Osteocyte (in vitro differentiated cells): Measurements from ENCODE around the gene WDR64. TPM values are rescaled to one million over a fixed set of nuclear protein-coding genes. Genes with fewer than 3 reads are reported as not detected.
A peak's percentile ranks its signal among the peaks of the same experiment; 100 is the strongest.

Experiments
- DNase-seq: peaks from one replicate; pipeline ENCODE4 v3.0.0; 2021; ENCODE audit warnings: mixed read lengths; ENCODE audit not compliant: unreplicated experiment; ENCODE audit errors: extremely low spot score
- H3K27ac Mint-ChIP-seq: one replicate; pipeline ENCODE4 v1.8.0; 2021; ENCODE audit warnings: mild to moderate bottlenecking, mixed read lengths; ENCODE audit not compliant: unreplicated experiment
- H3K27me3 Mint-ChIP-seq: one replicate; pipeline ENCODE4 v1.8.0; 2021; ENCODE audit warnings: mixed read lengths; ENCODE audit not compliant: unreplicated experiment
- H3K36me3 Mint-ChIP-seq: one replicate; pipeline ENCODE4 v1.8.0; 2021; ENCODE audit warnings: mixed read lengths; ENCODE audit not compliant: unreplicated experiment
- H3K4me1 Mint-ChIP-seq: one replicate; pipeline ENCODE4 v1.8.0; 2021; ENCODE audit warnings: mixed read lengths; ENCODE audit not compliant: unreplicated experiment
- H3K4me3 Mint-ChIP-seq: one replicate; pipeline ENCODE4 v1.8.0; 2021; ENCODE audit warnings: mild to moderate bottlenecking, moderate library complexity, mixed read lengths; ENCODE audit not compliant: unreplicated experiment
- H3K9me3 Mint-ChIP-seq: one replicate; pipeline ENCODE4 v1.8.0; 2021; ENCODE audit warnings: mixed read lengths; ENCODE audit not compliant: unreplicated experiment
- total RNA-seq: library from RNA; stranded (reverse); gene quantifications from 2 replicates; pipeline ENCODE4 v1.2.1, GENCODE V29; 2021
- TF ChIP-seq, protein P1 (sequence below): fragments of 200-600 bp; sonication (generic); IDR thresholded peaks from 2 replicates; pipeline ENCODE4 v1.5.0; 2021; ENCODE audit warnings: antibody characterized with exemption, mild to moderate bottlenecking, moderate library complexity

Gene WDR64
- total RNA-seq, 1 donor from 2014 or later: not detected

DNA sequence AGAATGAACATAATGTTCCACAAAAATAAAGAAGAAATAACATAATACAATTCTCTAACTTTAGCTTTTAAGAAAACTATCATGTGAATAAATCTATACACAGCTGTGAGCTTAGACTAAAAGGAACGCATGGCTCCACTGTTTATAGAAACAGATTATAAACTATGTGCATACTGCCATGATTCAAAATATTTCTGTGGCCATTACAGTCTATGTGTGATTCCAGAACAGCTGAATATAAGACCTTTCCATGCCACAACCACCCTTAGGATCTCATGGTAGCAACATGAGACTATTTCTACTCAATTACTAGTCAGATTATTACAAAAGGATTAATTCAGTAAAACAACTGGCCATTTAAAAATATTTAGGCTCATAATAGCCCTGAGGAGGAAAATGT is 15.8 kb upstream of the WDR64 start:
- Mint-ChIP-seq H3K36me3 (peaks cover 16% of the 10 kb centered on the region), H3K27me3 (no peaks in the 10 kb centered on the region), H3K4me3 (no peak overlapping the region), H3K27ac (no peak overlapping the region), H3K9me3 (no peaks in the 10 kb centered on the region), H3K4me1 (peaks cover 36% of the 10 kb centered on the region)
- TF ChIP-seq, protein P1, sequence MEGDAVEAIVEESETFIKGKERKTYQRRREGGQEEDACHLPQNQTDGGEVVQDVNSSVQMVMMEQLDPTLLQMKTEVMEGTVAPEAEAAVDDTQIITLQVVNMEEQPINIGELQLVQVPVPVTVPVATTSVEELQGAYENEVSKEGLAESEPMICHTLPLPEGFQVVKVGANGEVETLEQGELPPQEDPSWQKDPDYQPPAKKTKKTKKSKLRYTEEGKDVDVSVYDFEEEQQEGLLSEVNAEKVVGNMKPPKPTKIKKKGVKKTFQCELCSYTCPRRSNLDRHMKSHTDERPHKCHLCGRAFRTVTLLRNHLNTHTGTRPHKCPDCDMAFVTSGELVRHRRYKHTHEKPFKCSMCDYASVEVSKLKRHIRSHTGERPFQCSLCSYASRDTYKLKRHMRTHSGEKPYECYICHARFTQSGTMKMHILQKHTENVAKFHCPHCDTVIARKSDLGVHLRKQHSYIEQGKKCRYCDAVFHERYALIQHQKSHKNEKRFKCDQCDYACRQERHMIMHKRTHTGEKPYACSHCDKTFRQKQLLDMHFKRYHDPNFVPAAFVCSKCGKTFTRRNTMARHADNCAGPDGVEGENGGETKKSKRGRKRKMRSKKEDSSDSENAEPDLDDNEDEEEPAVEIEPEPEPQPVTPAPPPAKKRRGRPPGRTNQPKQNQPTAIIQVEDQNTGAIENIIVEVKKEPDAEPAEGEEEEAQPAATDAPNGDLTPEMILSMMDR: no peak
- DNase-seq: no peak

DNA sequence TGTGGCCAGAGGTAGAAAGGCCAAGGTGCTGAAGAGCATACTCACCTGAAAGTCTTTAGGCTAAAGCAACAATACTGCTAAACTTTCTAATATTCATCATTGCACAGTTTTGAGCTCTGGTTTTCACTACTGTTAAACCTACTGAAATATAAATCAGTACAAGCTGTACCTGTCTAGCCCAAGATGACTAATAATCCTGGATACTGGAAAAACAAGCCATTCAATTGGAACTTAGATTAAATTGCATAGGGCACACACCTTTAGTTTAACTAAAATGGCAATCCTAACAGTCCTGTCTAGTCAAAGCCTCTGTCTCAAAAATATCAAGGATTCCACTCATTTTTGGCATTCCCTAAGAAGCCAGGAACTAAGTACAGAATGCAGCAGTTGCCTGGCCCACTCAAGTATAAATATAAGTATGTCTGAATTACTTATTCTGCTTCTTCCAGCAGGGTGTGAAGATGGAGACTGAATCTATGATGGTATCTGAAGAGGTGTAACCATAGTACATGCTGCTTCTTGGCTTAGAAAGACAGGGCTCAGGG is 15.0 kb upstream of the WDR64 start:
- Mint-ChIP-seq H3K4me1 (peaks cover 44% of the 10 kb centered on the region), H3K36me3 (peaks cover 15% of the 10 kb centered on the region), H3K9me3 (no peaks in the 10 kb centered on the region), H3K27ac (peak overlapping the region; percentile 42), H3K27me3 (no peaks in the 10 kb centered on the region), H3K4me3 (peak overlapping the region; percentile 16)
- TF ChIP-seq, protein P1: no peak
- DNase-seq: no peak

DNA sequence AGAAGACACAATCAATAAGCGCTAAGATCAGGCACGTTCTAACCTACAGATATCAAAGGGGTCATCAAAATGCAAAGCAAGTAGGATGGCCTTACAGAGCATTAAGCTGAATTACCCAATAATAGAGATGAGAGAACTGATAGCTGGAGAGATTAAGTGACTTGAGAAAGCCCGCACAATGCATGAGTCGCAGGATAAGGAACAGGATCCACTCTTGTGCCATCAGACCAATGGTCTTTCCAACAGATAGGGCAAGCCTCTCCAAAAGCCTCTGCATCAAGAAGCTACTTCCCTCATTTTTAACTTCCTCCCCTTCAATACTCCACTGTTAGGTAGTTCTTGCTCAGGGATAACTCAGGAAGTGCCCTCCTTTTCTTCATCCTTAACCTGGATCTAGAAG is 14.5 kb upstream of the WDR64 start:
- peak overlapping the region; percentile 85 for H3K4me3 Mint-ChIP-seq
- H3K4me1 Mint-ChIP-seq: peaks cover 44% of the 10 kb centered on the region
- DNase-seq: no peak
- H3K27me3 Mint-ChIP-seq: no peaks in the 10 kb centered on the region
- H3K9me3 Mint-ChIP-seq: no peaks in the 10 kb centered on the region
- peak overlapping the region; percentile 76 for H3K27ac Mint-ChIP-seq
- peaks cover 14% of the 10 kb centered on the region for H3K36me3 Mint-ChIP-seq
- TF ChIP-seq, protein P1: no peak

DNA sequence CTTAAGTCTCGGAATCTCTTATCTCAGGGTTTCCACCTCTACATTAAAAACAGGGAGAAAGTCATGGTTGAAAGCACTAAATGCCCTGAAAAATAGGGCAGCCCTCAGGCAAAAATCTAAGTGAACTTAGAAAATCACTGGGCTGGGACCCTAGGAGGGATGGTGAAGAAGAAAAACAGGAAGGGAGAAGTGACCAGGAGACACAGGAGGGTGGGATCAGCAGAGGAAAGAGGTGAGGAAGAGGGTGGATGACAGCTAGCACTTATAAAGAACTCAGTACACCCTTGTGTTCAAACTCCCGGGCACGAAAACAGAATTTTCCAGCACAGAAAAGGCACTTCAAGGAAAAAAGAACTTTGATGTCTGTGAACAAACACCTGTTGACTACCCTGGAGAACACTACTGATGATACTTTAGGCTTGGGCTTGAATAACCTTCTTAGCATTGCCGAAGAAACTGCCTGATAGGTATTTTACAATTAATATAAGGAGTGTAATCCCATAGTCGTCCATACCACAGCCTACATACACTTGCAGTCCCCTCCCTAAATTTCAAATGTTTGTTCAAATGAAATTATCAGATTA is 13.9 kb upstream of the WDR64 start:
- H3K4me3 Mint-ChIP-seq: peak overlapping the region; percentile 85
- TF ChIP-seq, protein P1: no peak
- no peak for DNase-seq
- H3K9me3 Mint-ChIP-seq: no peaks in the 10 kb centered on the region
- H3K36me3 Mint-ChIP-seq: peaks cover 14% of the 10 kb centered on the region
- no peaks in the 10 kb centered on the region for H3K27me3 Mint-ChIP-seq
- peaks cover 44% of the 10 kb centered on the region for H3K4me1 Mint-ChIP-seq
- H3K27ac Mint-ChIP-seq: peak overlapping the region; percentile 76

DNA sequence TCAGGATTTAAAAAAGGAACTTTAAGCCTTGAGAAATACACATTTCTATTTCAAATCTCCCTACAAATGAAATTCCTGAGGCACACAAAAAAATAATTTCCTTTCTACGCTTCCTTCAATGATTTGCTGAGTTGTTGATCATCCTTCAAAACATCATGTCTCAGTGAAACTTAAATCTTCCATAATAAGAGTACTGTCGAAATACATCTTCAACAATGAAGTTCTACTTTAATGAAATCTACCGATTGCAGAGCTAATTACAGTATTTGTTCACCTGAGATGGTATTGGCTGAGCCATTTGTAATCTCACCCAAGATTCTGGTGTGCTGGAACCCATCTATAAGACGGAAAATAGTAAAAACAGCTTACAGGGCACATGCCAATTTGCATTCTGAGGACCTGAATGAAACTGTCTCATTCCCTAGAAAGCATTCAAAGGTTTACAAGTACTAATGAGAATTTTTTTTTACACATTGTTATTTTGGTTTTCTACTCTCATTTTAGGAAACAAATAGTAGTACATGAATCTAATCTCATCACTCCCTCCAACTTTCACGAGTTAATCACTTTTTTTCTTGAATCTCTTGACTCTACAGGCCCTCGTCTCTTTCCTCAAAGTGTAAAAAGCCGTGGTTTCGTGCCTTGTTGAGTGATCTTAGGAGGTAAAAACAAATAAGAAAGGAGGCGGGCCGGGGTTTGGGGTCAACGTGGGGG is 13.0 kb upstream of the WDR64 start:
- H3K36me3 Mint-ChIP-seq: peaks cover 14% of the 10 kb centered on the region
- DNase-seq: no peak
- peak overlapping the region; percentile 85 for H3K4me3 Mint-ChIP-seq
- TF ChIP-seq, protein P1: no peak
- H3K27ac Mint-ChIP-seq: peak overlapping the region; percentile 68
- no peaks in the 10 kb centered on the region for H3K27me3 Mint-ChIP-seq
- peaks cover 44% of the 10 kb centered on the region for H3K4me1 Mint-ChIP-seq
- no peaks in the 10 kb centered on the region for H3K9me3 Mint-ChIP-seq
